HG03565 (cell line): Measurements from ENCODE around the gene SLC2A13.
"Not testable (repeated sequence)": the region's sequence is repeated elsewhere in the genome, so short reads cannot be mapped to it uniquely, and the experiment has no call there.

Experiments
- ATAC-seq: cut with Tn5 transposase; IDR thresholded peaks from one replicate; pipeline ENCODE4 v1.9.1; 2021; ENCODE audit warnings: mild to moderate bottlenecking, moderate library complexity; ENCODE audit not compliant: unreplicated experiment

Gene SLC2A13

GRCh38 chr12:40044396-40044795 is 61.5 kb downstream of the SLC2A13 start:
- ATAC-seq: no peak

GRCh38 chr12:40039598-40039997 is 66.3 kb downstream of the SLC2A13 start:
- no peak for ATAC-seq

GRCh38 chr12:40038619-40039018 is 67.3 kb downstream of the SLC2A13 start:
- ATAC-seq: no peak

GRCh38 chr12:40034712-40035111 is 71.2 kb downstream of the SLC2A13 start:
- no peak for ATAC-seq

- no peak for ATAC-seq
Observed at GRCh38 chr12:40034156-40034555, 71.7 kb downstream of the SLC2A13 start.

GRCh38 chr12:40033242-40033630 is 72.6 kb downstream of the SLC2A13 start:
- ATAC-seq: no peak

- no peak for ATAC-seq
Observed at GRCh38 chr12:40032433-40033241, 73.2 kb downstream of the SLC2A13 start.

GRCh38 chr12:40031965-40032364 is 73.9 kb downstream of the SLC2A13 start:
- ATAC-seq: no peak

- not testable (repeated sequence) for ATAC-seq
Observed at GRCh38 chr12:40030970-40031369, 74.9 kb downstream of the SLC2A13 start.

- no peak for ATAC-seq
Observed at GRCh38 chr12:40028296-40028695, 77.6 kb downstream of the SLC2A13 start.

- ATAC-seq: no peak
Observed at GRCh38 chr12:40022850-40023249, 83.0 kb downstream of the SLC2A13 start.

GRCh38 chr12:40020261-40020691 is 85.6 kb downstream of the SLC2A13 start:
- ATAC-seq: no peak

- no peak for ATAC-seq
Observed at GRCh38 chr12:40017488-40017887, 88.4 kb downstream of the SLC2A13 start.

GRCh38 chr12:40016980-40017379 is 88.9 kb downstream of the SLC2A13 start:
- ATAC-seq: no peak

GRCh38 chr12:40015881-40016280 is 90.0 kb downstream of the SLC2A13 start:
- no peak for ATAC-seq

GRCh38 chr12:40015345-40015744 is 90.5 kb downstream of the SLC2A13 start:
- ATAC-seq: no peak

- no peak for ATAC-seq
Observed at GRCh38 chr12:40013847-40014246, 92.0 kb downstream of the SLC2A13 start.

- ATAC-seq: no peak
Observed at GRCh38 chr12:40013292-40013691, 92.6 kb downstream of the SLC2A13 start.

- no peak for ATAC-seq
Observed at GRCh38 chr12:40012711-40013110, 93.2 kb downstream of the SLC2A13 start.

- no peak for ATAC-seq
Observed at GRCh38 chr12:40011775-40012129, 94.1 kb downstream of the SLC2A13 start.

GRCh38 chr12:40010899-40011774 is 94.7 kb downstream of the SLC2A13 start:
- ATAC-seq: peak; percentile 92
